ENCODE data around the gene BNC2.

DNA sequence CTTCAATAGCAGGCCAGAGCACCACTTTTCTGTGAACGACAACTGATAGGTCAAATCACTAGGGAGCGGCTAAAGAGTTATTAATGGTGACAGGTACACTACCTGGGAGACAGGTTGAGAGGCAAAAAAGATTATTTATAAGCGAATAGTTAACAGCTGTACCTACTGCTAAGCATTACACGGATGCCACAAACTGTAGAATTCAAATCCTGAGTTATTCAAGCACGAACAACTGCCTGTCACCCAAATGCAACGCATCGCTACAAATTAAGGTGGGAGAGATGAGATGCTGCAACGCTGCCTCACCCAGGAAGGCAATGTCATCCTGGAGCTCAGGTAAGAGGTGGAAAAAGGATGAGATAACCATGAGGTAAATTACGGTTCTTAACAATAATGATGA, 342.9 kb downstream of the BNC2 start:
- TF ChIP-seq, protein P1, sequence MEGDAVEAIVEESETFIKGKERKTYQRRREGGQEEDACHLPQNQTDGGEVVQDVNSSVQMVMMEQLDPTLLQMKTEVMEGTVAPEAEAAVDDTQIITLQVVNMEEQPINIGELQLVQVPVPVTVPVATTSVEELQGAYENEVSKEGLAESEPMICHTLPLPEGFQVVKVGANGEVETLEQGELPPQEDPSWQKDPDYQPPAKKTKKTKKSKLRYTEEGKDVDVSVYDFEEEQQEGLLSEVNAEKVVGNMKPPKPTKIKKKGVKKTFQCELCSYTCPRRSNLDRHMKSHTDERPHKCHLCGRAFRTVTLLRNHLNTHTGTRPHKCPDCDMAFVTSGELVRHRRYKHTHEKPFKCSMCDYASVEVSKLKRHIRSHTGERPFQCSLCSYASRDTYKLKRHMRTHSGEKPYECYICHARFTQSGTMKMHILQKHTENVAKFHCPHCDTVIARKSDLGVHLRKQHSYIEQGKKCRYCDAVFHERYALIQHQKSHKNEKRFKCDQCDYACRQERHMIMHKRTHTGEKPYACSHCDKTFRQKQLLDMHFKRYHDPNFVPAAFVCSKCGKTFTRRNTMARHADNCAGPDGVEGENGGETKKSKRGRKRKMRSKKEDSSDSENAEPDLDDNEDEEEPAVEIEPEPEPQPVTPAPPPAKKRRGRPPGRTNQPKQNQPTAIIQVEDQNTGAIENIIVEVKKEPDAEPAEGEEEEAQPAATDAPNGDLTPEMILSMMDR (IDR thresholded peaks at IDR 0.05): no peak
- no peak for TF ChIP-seq EZH2 (IDR thresholded peaks at IDR 0.05)
